GM10248 (cell line): ENCODE data around the gene PFKFB4.

Source experiments
- CTCF ChIA-PET: fragments of 300-600 bp; sonication (Branson Sonifier 250); formaldehyde crosslinking; extraction: SDS; loops from one replicate; lab custom pipeline; 2021; ENCODE audit warnings: antibody characterized with exemption; lab: Yijun Ruan, JAX
- POLR2A ChIA-PET: fragments of 350-650 bp; sonication (Branson Sonifier 250); formaldehyde crosslinking; extraction: SDS; loops from one replicate; lab custom pipeline; 2020; ENCODE audit warnings: antibody characterized with exemption; lab: Yijun Ruan, JAX
- DNase-seq: peaks from one replicate; pipeline ENCODE4 v3.0.0; 2012; ENCODE audit errors: extremely low spot score
- CTCF ChIP-seq: IDR thresholded peaks from 2 replicates; pipeline ENCODE4 v1.5.1; 2012; ENCODE audit warnings: mild to moderate bottlenecking, low read depth; ENCODE audit errors: extremely low read depth, missing control alignments, control extremely low read depth

The PFKFB4 gene

DNA sequence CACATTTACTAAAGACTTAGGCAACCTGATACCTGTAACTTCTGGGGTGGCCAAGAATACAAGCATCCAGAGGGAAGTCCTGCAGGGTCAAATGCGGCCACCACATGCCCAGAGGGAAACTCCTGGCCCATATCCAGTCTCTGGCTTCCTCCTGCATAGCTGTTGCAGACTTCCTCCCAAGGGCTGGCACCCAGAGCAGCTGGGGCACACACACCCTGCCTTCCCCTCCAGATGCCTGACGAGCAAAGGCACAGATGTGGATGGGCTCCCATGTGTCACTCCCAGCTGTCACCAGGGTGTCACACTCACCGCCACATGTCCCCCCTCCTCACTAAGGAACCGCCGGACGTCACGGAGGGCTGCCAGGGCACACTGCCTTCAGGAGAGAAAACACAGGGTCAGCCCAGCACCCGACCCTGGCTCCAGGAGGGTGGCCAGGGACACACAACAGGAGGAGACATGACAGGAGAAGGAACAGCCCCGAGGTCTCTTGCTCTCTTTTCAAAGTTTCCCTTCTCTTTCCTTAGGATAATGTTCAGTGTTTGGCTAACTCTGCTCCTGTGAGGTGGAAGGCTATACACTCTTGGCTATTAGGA lies 13.2 kb downstream of the PFKFB4 start:
- ChIA-PET POLR2A (no interaction called here), CTCF (interaction anchor here (2.0 kb wide), 1 partner anchor 108 kb away, joined by 8 read pairs; no protein-coding TSS in a partner anchor)
- TF ChIP-seq CTCF = no peak
- no peak for DNase-seq

DNA sequence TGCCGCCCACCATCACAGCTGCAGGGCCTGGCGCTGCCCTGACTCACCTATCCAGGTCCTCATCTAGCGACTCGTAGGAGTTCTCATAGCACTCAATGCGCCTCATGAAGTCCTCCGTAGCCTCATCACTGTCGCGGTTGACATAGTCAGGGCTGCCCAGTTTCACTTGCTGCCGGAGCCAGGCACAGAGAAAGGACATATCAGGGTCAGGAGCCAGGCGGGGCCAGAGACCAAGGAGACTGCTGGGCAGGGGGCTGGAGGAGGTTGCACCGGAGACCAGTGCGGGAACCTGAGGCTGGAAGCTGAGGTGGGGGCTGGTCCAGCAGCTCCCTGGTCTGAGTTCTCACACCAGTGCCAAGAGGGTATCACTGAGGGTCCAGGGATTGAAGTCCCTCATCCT lies 18.2 kb downstream of the PFKFB4 start:
- CTCF ChIA-PET = no interaction called here
- no peak for DNase-seq
- POLR2A ChIA-PET = no interaction called here
- no peak for TF ChIP-seq CTCF

DNA sequence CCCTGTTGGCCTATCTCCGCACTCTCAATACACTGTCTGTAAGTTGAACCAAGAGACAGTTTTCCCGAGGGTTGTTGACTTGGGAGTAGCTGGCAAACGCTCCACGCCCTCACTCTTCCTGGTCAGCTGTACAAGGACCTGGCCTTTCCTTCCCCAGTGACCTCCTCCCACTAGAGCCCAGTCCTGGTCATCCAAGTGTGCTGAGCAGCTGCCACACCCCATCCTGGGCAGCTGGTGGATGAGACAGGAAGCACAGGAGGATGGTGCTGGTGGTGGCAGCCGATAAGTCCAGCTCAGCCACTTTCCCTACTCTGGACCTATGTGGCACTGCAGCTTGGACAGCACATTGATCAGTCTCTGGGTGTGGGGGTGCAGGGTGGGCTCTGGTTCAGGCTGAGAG lies 19.8 kb downstream of the PFKFB4 start:
- ChIA-PET POLR2A (no interaction called here), CTCF (interaction anchor here (0.5 to 1.8 kb wide), 5 partner anchors 13 to 136 kb away, joined by 3 to 7 read pairs (median 3); no protein-coding TSS in a partner anchor)
- DNase-seq = no peak
- TF ChIP-seq CTCF = no peak

DNA sequence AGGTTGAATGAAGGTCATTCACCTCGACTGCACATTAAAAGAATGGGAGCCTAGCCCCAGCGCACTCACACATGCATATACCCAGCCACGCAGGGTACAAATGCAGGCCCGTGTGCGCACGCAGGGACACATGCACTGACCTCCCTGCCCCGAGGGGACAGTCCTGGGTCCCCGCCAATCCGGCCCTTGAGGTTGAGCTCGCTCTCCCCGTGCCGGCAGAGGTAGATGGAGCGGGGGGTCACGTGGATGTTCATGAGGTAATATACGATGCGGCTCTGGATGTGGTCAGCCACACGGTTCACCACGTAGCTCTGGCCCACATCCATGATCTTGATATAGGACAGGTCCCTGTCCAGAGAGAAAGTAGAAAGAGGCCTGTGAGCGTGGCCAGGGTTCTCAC lies 20.5 kb downstream of the PFKFB4 start:
- ChIA-PET CTCF (interaction anchor here (0.5 to 1.8 kb wide), 5 partner anchors 13 to 101 kb away, joined by 3 to 7 read pairs (median 3); no protein-coding TSS in a partner anchor), POLR2A (interaction anchor here (0.5 kb wide), 1 partner anchor 27 kb away, joined by 4 read pairs; no protein-coding TSS in a partner anchor)
- TF ChIP-seq CTCF = no peak
- no peak for DNase-seq

- DNase-seq = no peak
- TF ChIP-seq CTCF = no peak
- POLR2A ChIA-PET = interaction anchor here (0.5 kb wide), 1 partner anchor 27 kb away, joined by 4 read pairs; no protein-coding TSS in a partner anchor
- CTCF ChIA-PET = interaction anchor here (1.1 to 1.3 kb wide), 2 partner anchors 14 to 22 kb away, joined by 3 to 5 read pairs; no protein-coding TSS in a partner anchor
Measured at GRCh38 chr3:48535578-48535977, 21.0 kb downstream of the PFKFB4 start.

DNA sequence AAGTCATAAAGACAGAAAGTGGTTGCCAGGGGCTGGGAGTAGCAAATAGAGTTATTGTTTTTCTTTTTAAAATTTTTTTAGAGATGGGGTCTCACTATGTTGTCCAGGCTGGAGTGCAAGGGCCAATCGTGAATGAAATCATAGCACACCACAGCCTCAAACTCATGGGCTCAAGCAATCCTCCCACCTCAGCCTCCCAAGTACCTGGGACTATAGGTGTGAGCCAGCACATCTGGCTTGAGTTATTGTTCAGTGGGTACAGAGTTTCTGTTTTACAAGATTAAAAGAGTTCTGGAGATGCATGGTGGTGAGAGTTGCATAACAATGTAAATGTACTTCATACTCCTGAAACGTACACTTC lies 23.6 kb downstream of the PFKFB4 start:
- no peak for DNase-seq
- ChIA-PET POLR2A (no interaction called here), CTCF (interaction anchor here (1.0 to 1.4 kb wide), 4 partner anchors 9 to 132 kb away, joined by 3 to 6 read pairs (median 4); no protein-coding TSS in a partner anchor)
- no peak for TF ChIP-seq CTCF
